Measurements from ENCODE around the gene PIGL. TPM values are rescaled to one million over a fixed set of nuclear protein-coding genes. Genes with fewer than 3 reads are reported as not detected.

The PIGL gene
- total and polyA plus RNA-seq, 2 experiments from 2014 or later: 10.9 to 15.4 TPM

GRCh38 chr17:16232391-16232790, 15.4 kb downstream of the PIGL start:
- Histone ChIP-seq H3K4me2 (ENCODE audit: unreplicated experiment) (no peak overlapping the region), H3K9ac (no peak overlapping the region), H3K27me3 (replicated peaks; ENCODE audit: insufficient read depth) (no peaks in the 10 kb centered on the region), H3K4me1 (ENCODE audit: insufficient read depth) (no peaks in the 10 kb centered on the region), H2AFZ (no peak overlapping the region), H3K9me3 (ENCODE audit: low read depth) (no peaks in the 10 kb centered on the region), H3K9me2 (ENCODE audit: insufficient read depth) (no peaks in the 10 kb centered on the region), H4K20me1 (ENCODE audit: insufficient read depth) (no peaks in the 10 kb centered on the region), H3K4me3 (no peak overlapping the region), H3K36me3 (ENCODE audit: low read depth) (no peaks in the 10 kb centered on the region; the same call in 1 of the 2 replicates), H3F3A (ENCODE audit: insufficient read depth) (no peaks in the 10 kb centered on the region), H3K27ac (no peak overlapping the region), H3K79me2 (ENCODE audit: insufficient read depth) (peaks cover 17% of the 10 kb centered on the region)
- 46% methylated on average over 1 of the region's 1 CpG for WGBS, 2 experiments (ENCODE audit: low coverage in 1 of 2, low lambda C conversion rate in 2 of 2, missing lambda C conversion rate in 2 of 2)
- in situ Hi-C loops (cut with MboI): no loop called here
- TF ChIP-seq EZH2 (IDR thresholded peaks at IDR 0.05; ENCODE audit: insufficient read depth, poor library complexity, severe bottlenecking) (no peak), EZH2phosphoT487 (IDR thresholded peaks at IDR 0.05; ENCODE audit: insufficient read depth, low read depth) (no peak)
- no peak for DNase-seq

GRCh38 chr17:16239931-16240330, 22.9 kb downstream of the PIGL start:
- H2AFZ ChIP-seq: no peak overlapping the region
- no peaks in the 10 kb centered on the region for H3K9me2 ChIP-seq (ENCODE audit: insufficient read depth)
- no peaks in the 10 kb centered on the region; the same call in 1 of the 2 replicates for H3K79me2 ChIP-seq (ENCODE audit: insufficient read depth)
- in situ Hi-C loops (cut with MboI): no loop called here
- no peaks in the 10 kb centered on the region for H4K20me1 ChIP-seq (ENCODE audit: insufficient read depth)
- no peaks in the 10 kb centered on the region for H3K27me3 ChIP-seq (replicated peaks; ENCODE audit: insufficient read depth)
- H3K9me3 ChIP-seq (ENCODE audit: low read depth): no peaks in the 10 kb centered on the region
- H3K27ac ChIP-seq: no peak overlapping the region
- TF ChIP-seq EZH2phosphoT487 (IDR thresholded peaks at IDR 0.05; ENCODE audit: insufficient read depth, low read depth) (no peak), EZH2 (IDR thresholded peaks at IDR 0.05; ENCODE audit: insufficient read depth, poor library complexity, severe bottlenecking) (no peak)
- no peak overlapping the region for H3K4me2 ChIP-seq (ENCODE audit: unreplicated experiment)
- 98 to 100% methylated on average over 3 of the region's 3 CpGs for whole genome bisulfite sequencing, 2 experiments (ENCODE audit: low coverage in 1 of 2, low lambda C conversion rate in 2 of 2, missing lambda C conversion rate in 2 of 2)
- H3K4me3 ChIP-seq: no peak overlapping the region
- no peak overlapping the region for H3K9ac ChIP-seq
- no peaks in the 10 kb centered on the region for H3F3A ChIP-seq (ENCODE audit: insufficient read depth)
- no peaks in the 10 kb centered on the region for H3K4me1 ChIP-seq (ENCODE audit: insufficient read depth)
- no peaks in the 10 kb centered on the region; the same call in 1 of the 2 replicates for H3K36me3 ChIP-seq (ENCODE audit: low read depth)
- no peak for DNase-seq

- Histone ChIP-seq H3K4me1 (ENCODE audit: insufficient read depth) (no peaks in the 10 kb centered on the region), H3K36me3 (ENCODE audit: low read depth) (no peaks in the 10 kb centered on the region), H3F3A (ENCODE audit: insufficient read depth) (no peaks in the 10 kb centered on the region), H3K4me2 (ENCODE audit: unreplicated experiment) (no peak overlapping the region), H2AFZ (no peak overlapping the region), H3K9me2 (ENCODE audit: insufficient read depth) (no peaks in the 10 kb centered on the region), H3K27ac (no peak overlapping the region), H3K27me3 (replicated peaks; ENCODE audit: insufficient read depth) (no peaks in the 10 kb centered on the region), H3K79me2 (ENCODE audit: insufficient read depth) (no peaks in the 10 kb centered on the region), H3K4me3 (no peak overlapping the region), H4K20me1 (ENCODE audit: insufficient read depth) (no peaks in the 10 kb centered on the region), H3K9me3 (ENCODE audit: low read depth) (no peaks in the 10 kb centered on the region), H3K9ac (no peak overlapping the region)
- no peak for DNase-seq
- in situ Hi-C loops (cut with MboI): no loop called here
- TF ChIP-seq EZH2 (IDR thresholded peaks at IDR 0.05; ENCODE audit: insufficient read depth, poor library complexity, severe bottlenecking) (no peak), EZH2phosphoT487 (IDR thresholded peaks at IDR 0.05; ENCODE audit: insufficient read depth, low read depth) (no peak)
These were observed 24.9 kb downstream of the PIGL start for GRCh38 chr17:16241906-16242399.

GRCh38 chr17:16243385-16243784, 26.4 kb downstream of the PIGL start:
- no peaks in the 10 kb centered on the region for H3K9me2 ChIP-seq (ENCODE audit: insufficient read depth)
- peaks cover under 1% of the 10 kb centered on the region; the same call in 1 of the 2 replicates for H3K4me1 ChIP-seq (ENCODE audit: insufficient read depth)
- H3F3A ChIP-seq (ENCODE audit: insufficient read depth): no peaks in the 10 kb centered on the region; the same call in 1 of the 2 replicates
- H2AFZ ChIP-seq: no peak overlapping the region
- no peak overlapping the region for H3K4me2 ChIP-seq (ENCODE audit: unreplicated experiment)
- no peaks in the 10 kb centered on the region for H3K9me3 ChIP-seq (ENCODE audit: low read depth)
- WGBS, 2 experiments (ENCODE audit: low coverage in 1 of 2, low lambda C conversion rate in 2 of 2, missing lambda C conversion rate in 2 of 2): 85 to 88% methylated on average over 5 of the region's 5 CpGs
- TF ChIP-seq EZH2 (IDR thresholded peaks at IDR 0.05; ENCODE audit: insufficient read depth, poor library complexity, severe bottlenecking) (no peak), EZH2phosphoT487 (IDR thresholded peaks at IDR 0.05; ENCODE audit: insufficient read depth, low read depth) (no peak)
- no peaks in the 10 kb centered on the region for H4K20me1 ChIP-seq (ENCODE audit: insufficient read depth)
- no peak overlapping the region for H3K4me3 ChIP-seq
- no peak overlapping the region for H3K9ac ChIP-seq
- H3K36me3 ChIP-seq (ENCODE audit: low read depth): no peaks in the 10 kb centered on the region
- in situ Hi-C loops (cut with MboI): no loop called here
- DNase-seq: no peak
- no peak overlapping the region for H3K27ac ChIP-seq
- H3K79me2 ChIP-seq (ENCODE audit: insufficient read depth): no peaks in the 10 kb centered on the region
- H3K27me3 ChIP-seq (replicated peaks; ENCODE audit: insufficient read depth): no peaks in the 10 kb centered on the region
